CD14-positive monocyte (primary cell): ENCODE measurements around the gene WBP11. TPM values are rescaled to one million over a fixed set of nuclear protein-coding genes. Genes with fewer than 3 reads are reported as not detected.

Source experiments
- DNase-seq, 3 donors: peaks; one replicate each; pipeline ENCODE4 v3.0.0-alpha.2; 2011 to 2022
- H2AFZ ChIP-seq: 2 replicates; pipeline ENCODE4 v1.6.0; 2012; ENCODE audit warnings: mild to moderate bottlenecking, low read depth, low read length, inconsistent platforms; ENCODE audit not compliant: insufficient read depth, poor library complexity, severe bottlenecking
- H3K27ac ChIP-seq, 2 donors: 1 replicate in 1 of 2; 2 replicates in 1 of 2; pipeline ENCODE4 v1.5.1; 2012 to 2013; ENCODE audit warnings: low read length in 2 of 2, control low read depth in 1 of 2, inconsistent platforms in 1 of 2, low read depth in 1 of 2, mild to moderate bottlenecking in 1 of 2
- H3K27me3 ChIP-seq, 2 donors: one replicate each; pipeline versions ENCODE4 v1.6.0 to v1.6.1; 2011 to 2013; ENCODE audit warnings: low read length in 2 of 2; ENCODE audit not compliant: control insufficient read depth in 2 of 2, insufficient read depth in 2 of 2
- H3K36me3 ChIP-seq, 2 donors: replicated peaks in 1 of 2; 1 replicate in 1 of 2; 2 replicates in 1 of 2; pipeline versions ENCODE4 v1.5.1 to v1.6.1; 2012 to 2013; ENCODE audit warnings: low read length in 2 of 2, control low read depth in 1 of 2, inconsistent platforms in 1 of 2, mild to moderate bottlenecking in 1 of 2; ENCODE audit not compliant: insufficient read depth in 2 of 2, control insufficient read depth in 1 of 2
- H3K4me1 ChIP-seq, 2 donors: 1 replicate in 1 of 2; 2 replicates in 1 of 2; pipeline versions ENCODE4 v1.5.1 to v1.6.1; 2012 to 2013; ENCODE audit warnings: low read length in 2 of 2, control low read depth in 1 of 2, inconsistent platforms in 1 of 2, mild to moderate bottlenecking in 1 of 2, moderate library complexity in 1 of 2; ENCODE audit not compliant: insufficient read depth in 2 of 2, control insufficient read depth in 1 of 2
- H3K4me2 ChIP-seq: replicated peaks from 2 replicates; pipeline ENCODE3; 2012; ENCODE audit warnings: low read length, moderate library complexity, mild to moderate bottlenecking; ENCODE audit not compliant: poor library complexity, severe bottlenecking; ENCODE audit errors: extremely low read depth
- H3K4me3 ChIP-seq, 3 experiments: fragments of 200-600 bp in 1 of 3; sonication (generic) in 1 of 3; replicated peaks in 1 of 3; 1 replicate in 2 of 3; 2 replicates in 1 of 3; pipeline ENCODE4 v1.5.1; 2011 to 2013; ENCODE audit warnings: low read length in 3 of 3, mild to moderate bottlenecking in 3 of 3, control low read depth in 2 of 3, low read depth in 2 of 3, inconsistent platforms in 1 of 3, moderate library complexity in 1 of 3
- H3K79me2 ChIP-seq: 2 replicates; pipeline ENCODE4 v1.6.0; 2012; ENCODE audit warnings: mild to moderate bottlenecking, control low read depth, inconsistent platforms, low read length, moderate library complexity; ENCODE audit not compliant: insufficient read depth
- H3K9ac ChIP-seq: 2 replicates; pipeline ENCODE4 v1.6.0; 2017; ENCODE audit warnings: low read length, mild to moderate bottlenecking; ENCODE audit not compliant: insufficient read depth, poor library complexity, severe bottlenecking
- H3K9me3 ChIP-seq, 2 donors: replicated peaks in 1 of 2; 1 replicate in 1 of 2; 2 replicates in 1 of 2; pipeline versions ENCODE4 v1.5.1 to v1.6.1; 2012 to 2013; ENCODE audit warnings: low read length in 2 of 2, control low read depth in 1 of 2; ENCODE audit not compliant: control insufficient read depth in 1 of 2, insufficient read depth in 1 of 2
- H4K20me1 ChIP-seq: 2 replicates; pipeline ENCODE4 v1.6.0; 2012; ENCODE audit warnings: mild to moderate bottlenecking, low read length, control low read depth, moderate library complexity; ENCODE audit not compliant: insufficient read depth
- H3K27ac Mint-ChIP-seq, 7 donors: one replicate each; pipeline ENCODE4 v1.8.0; 2020; ENCODE audit warnings: mild to moderate bottlenecking in 7 of 7, mixed read lengths in 7 of 7, moderate library complexity in 6 of 7, inconsistent platforms in 2 of 7
- H3K27me3 Mint-ChIP-seq, 3 donors: one replicate each; pipeline ENCODE4 v1.8.0; 2021 to 2022; ENCODE audit warnings: low read depth in 3 of 3, mild to moderate bottlenecking in 3 of 3, mixed read lengths in 3 of 3, moderate library complexity in 3 of 3, inconsistent platforms in 1 of 3
- H3K36me3 Mint-ChIP-seq, 2 donors: one replicate each; pipeline ENCODE4 v1.8.0; 2020; ENCODE audit warnings: mixed read lengths in 2 of 2, inconsistent platforms in 1 of 2, mild to moderate bottlenecking in 1 of 2
- H3K4me1 Mint-ChIP-seq: one replicate; pipeline ENCODE4 v1.8.0; 2020; ENCODE audit warnings: mild to moderate bottlenecking, mixed read lengths
- H3K4me3 Mint-ChIP-seq, 2 donors: one replicate each; pipeline ENCODE4 v1.8.0; 2020; ENCODE audit warnings: mild to moderate bottlenecking in 2 of 2, mixed read lengths in 2 of 2, moderate library complexity in 1 of 2
- H3K9me3 Mint-ChIP-seq, 7 donors: one replicate each; pipeline ENCODE4 v1.8.0; 2020 to 2022; ENCODE audit warnings: mixed read lengths in 7 of 7, mild to moderate bottlenecking in 6 of 7, moderate library complexity in 6 of 7, inconsistent platforms in 2 of 7
- WGBS: methylation state at CpG from one replicate; pipeline ENCODE4 v1.1.5; 2013; ENCODE audit warnings: missing lambda C conversion rate; ENCODE audit not compliant: insufficient coverage; 5-methylcytosine and 5-hydroxymethylcytosine counted together
- intact Hi-C, 2 donors: fragments of 100-400 bp; cut with micrococcal nuclease; formaldehyde crosslinking; loops; one replicate each; pipeline versions ENCODE4 v1.15.0 to v1.15.1; 2023
- polyA plus RNA-seq, 3 donors: library from polyadenylated mRNA; depleted of rRNA in 1 of 3; unstranded in 2 of 3; stranded (reverse) in 1 of 3; fragments of 300-500 nt in 2 of 3; fragments of >200 nt in 1 of 3; fragmentation: Illumina TruSeq in 2 of 3; gene quantifications; 1 replicate in 2 of 3; 2 replicates in 1 of 3; pipeline ENCODE4 v1.2.3, GENCODE V29; 2012 to 2021
- TF ChIP-seq, protein P1 (sequence below): fragments of 200-600 bp; IDR thresholded peaks from one replicate; pipeline ENCODE4 v1.8.0; 2022; ENCODE audit warnings: antibody characterized with exemption, mild to moderate bottlenecking

WBP11 gene
- polyA plus RNA-seq, 3 donors = 20.5 to 46.2 (median 29.2) TPM

DNA sequence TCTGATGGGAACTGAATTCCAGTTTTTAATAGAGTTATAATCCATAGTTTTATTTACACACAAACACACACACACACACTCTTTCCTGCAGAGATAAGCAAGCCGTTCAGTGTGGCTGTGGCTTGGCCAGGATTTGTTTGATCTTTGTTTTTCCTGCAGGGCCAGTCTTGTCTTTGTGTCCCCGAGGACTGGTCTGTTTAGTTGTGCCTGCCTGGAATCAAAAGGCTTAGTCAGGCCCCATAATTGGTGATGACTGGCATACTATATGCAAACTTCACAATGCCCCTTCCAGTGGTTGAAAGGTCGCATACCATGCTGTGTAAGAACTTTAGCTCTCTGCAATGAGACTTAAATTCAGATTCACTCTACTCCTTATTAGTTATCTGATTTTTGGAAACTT lies 26.0 kb downstream of the WBP11 start:
- H3K36me3 Mint-ChIP-seq = no peaks in the 10 kb centered on the region
- peaks cover 0 to 4% (median 0%) of the 10 kb centered on the region in 7 donors for H3K9me3 Mint-ChIP-seq
- DNase-seq = no peak
- Histone ChIP-seq H3K27me3 (no peaks in the 10 kb centered on the region), H3K4me3 (no peak overlapping the region), H3K4me2 (no peak overlapping the region), H3K79me2 (peaks cover 40% of the 10 kb centered on the region), H2AFZ (no peak overlapping the region), H3K9ac (no peak overlapping the region), H3K27ac (no peak overlapping the region), H4K20me1 (no peaks in the 10 kb centered on the region), H3K36me3 (no peaks in the 10 kb centered on the region), H3K9me3 (peaks cover 0 to 6% of the 10 kb centered on the region in 2 donors), H3K4me1 (peaks cover 21 to 34% of the 10 kb centered on the region in 2 donors)
- peaks cover 0 to 3% (median 1%) of the 10 kb centered on the region in 3 donors for H3K27me3 Mint-ChIP-seq
- TF ChIP-seq, protein P1, sequence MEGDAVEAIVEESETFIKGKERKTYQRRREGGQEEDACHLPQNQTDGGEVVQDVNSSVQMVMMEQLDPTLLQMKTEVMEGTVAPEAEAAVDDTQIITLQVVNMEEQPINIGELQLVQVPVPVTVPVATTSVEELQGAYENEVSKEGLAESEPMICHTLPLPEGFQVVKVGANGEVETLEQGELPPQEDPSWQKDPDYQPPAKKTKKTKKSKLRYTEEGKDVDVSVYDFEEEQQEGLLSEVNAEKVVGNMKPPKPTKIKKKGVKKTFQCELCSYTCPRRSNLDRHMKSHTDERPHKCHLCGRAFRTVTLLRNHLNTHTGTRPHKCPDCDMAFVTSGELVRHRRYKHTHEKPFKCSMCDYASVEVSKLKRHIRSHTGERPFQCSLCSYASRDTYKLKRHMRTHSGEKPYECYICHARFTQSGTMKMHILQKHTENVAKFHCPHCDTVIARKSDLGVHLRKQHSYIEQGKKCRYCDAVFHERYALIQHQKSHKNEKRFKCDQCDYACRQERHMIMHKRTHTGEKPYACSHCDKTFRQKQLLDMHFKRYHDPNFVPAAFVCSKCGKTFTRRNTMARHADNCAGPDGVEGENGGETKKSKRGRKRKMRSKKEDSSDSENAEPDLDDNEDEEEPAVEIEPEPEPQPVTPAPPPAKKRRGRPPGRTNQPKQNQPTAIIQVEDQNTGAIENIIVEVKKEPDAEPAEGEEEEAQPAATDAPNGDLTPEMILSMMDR = no peak
- H3K27ac Mint-ChIP-seq = no peak overlapping the region
- peaks cover 35% of the 10 kb centered on the region for H3K4me1 Mint-ChIP-seq
- intact Hi-C loops = no loop called here
- H3K4me3 Mint-ChIP-seq = no peak overlapping the region
- WGBS = 78% methylated on average over 2 of the region's 3 CpGs

DNA sequence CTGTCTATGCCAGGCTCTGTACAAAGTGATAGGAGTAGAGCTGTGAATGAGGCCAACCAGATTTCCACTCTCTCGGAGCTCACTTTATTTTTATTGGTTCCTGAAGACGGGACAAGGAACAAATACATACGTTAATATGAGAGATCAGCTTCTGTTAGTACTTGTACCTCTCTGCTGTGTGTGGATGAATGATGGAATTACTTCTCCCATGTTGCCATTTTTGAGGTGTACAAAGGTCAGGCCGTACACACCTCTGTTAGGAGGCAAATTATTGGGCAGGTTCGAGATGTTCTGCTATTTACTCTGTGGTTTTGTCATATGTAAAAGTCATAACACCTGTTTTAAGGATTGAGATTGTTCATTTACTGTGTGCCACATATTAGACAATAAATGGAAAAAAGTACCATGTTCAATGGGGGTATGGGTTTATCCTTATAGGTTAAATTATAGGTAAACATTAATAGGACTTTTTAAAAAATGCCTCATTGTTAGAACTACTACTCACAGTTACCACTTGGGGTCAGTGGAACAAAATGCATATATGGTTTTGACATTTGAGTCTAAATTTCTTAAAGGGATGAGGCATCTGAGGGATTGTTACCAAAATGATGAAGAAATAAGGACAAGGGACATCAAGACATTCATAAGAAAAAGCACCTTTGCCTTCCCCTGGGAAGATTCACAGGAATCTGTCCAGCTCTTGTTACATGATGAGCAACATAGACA lies 26.9 kb downstream of the WBP11 start:
- TF ChIP-seq, protein P1 = peak; percentile 21
- Histone ChIP-seq H2AFZ (no peak overlapping the region), H3K36me3 (no peaks in the 10 kb centered on the region), H3K4me2 (peak overlapping the region; percentile 86), H3K4me3 (peak overlapping the region in 1 of 3 experiments; percentile 95), H3K27ac (peak overlapping the region in 1 of 2 donors; percentile 93), H3K9ac (no peak overlapping the region), H4K20me1 (no peaks in the 10 kb centered on the region), H3K79me2 (peaks cover 40% of the 10 kb centered on the region), H3K9me3 (peaks cover 0 to 6% of the 10 kb centered on the region in 2 donors), H3K4me1 (peaks cover 28 to 42% of the 10 kb centered on the region in 2 donors), H3K27me3 (no peaks in the 10 kb centered on the region)
- peaks cover 0 to 5% (median 2%) of the 10 kb centered on the region in 7 donors for H3K9me3 Mint-ChIP-seq
- H3K36me3 Mint-ChIP-seq = no peaks in the 10 kb centered on the region
- intact Hi-C loops = no loop called here
- peak overlapping the region in 3 of 7 donors; percentile 96 to 98 (median 98) for H3K27ac Mint-ChIP-seq
- no peak for DNase-seq
- H3K4me3 Mint-ChIP-seq = no peak overlapping the region
- H3K27me3 Mint-ChIP-seq = peaks cover 0 to 3% (median 1%) of the 10 kb centered on the region in 3 donors
- peaks cover 42% of the 10 kb centered on the region for H3K4me1 Mint-ChIP-seq
- WGBS = no CpG with 5 or more reads among the region's 5 CpGs
